ENCODE results near the gene GSDMA.

The GSDMA gene, protein sequence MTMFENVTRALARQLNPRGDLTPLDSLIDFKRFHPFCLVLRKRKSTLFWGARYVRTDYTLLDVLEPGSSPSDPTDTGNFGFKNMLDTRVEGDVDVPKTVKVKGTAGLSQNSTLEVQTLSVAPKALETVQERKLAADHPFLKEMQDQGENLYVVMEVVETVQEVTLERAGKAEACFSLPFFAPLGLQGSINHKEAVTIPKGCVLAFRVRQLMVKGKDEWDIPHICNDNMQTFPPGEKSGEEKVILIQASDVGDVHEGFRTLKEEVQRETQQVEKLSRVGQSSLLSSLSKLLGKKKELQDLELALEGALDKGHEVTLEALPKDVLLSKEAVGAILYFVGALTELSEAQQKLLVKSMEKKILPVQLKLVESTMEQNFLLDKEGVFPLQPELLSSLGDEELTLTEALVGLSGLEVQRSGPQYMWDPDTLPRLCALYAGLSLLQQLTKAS

DNA sequence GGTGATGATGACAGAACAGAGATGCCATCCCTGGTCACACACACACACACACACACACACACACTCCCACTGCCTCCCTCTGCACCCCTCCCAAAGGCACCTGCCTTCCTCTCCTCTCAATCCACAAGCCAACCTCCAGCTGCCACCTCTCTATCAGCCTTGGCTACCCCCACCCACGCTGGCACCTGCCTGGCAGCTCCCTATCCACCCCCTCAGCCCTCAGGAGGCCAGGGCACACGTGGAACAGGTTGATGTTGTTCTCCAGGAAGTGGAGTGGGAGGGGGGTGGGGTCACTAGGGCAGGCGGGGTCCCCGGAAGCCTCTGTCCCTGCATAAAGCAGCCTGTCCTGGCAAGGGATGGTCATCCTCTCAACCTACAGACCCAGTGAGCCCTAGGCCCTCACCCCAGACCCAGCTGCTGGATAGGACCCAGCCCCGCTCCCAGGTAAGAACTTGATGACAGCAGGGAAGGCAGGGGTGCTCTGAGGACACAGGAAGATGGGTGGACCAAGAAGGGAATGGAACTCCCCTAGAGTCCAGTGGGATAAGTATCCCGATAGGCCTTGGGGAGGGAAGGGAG lies at the start of gene GSDMA:
Gene GSDMA, plus strand, starts transcription at position 363 of the 579 bp plus-strand sequence. CDS start 2,684 bp downstream, outside the sequence.
- H3K27ac ChIP-seq, result peak within 1 kb of the TSS in 10 of 21 experiments; percentile 4 to 68 (median 38)
- no peak within 1 kb of the TSS for H3K4me3 ChIP-seq

DNA sequence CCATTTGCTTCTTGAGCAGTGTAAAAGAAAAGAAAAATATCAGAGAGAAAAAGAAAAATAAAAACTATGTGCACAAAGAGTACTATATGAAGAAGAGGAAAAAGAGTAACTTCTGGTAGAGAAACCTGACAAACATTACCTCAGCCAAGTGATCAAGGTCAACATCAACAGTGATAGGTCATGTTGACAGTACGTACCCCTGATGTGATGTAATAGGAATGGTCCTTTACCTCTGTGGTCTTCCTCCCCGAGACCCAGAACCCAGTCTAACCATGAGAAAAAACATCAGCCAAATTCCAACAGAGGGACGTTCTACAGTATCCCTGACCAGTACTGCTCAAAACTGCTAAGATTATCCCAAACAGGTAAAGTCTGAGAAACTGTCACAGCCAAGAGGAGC lies 48.8 kb upstream of the GSDMA start:
- Histone ChIP-seq H3K4me3 (no peak overlapping the region), H3K27ac (no peak overlapping the region)

DNA sequence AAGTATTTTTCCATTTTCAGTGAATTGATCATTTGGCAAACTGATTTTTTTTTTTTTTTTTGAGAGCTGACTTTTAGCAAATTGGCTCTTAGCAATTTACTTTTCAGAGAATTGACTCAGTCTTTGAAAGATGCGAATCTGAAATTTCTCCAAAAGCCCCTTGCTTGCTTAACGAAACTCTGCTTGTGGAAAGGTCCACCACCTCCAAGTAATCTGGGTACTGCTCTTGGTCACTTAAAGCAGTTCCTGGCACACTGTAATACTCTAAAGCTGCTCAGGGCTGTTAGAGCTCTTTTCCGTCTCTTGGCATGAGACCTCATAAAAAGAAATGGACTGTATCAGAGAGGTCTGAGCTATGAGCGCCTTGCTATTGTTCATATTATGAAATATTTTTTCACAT lies 47.2 kb upstream of the GSDMA start:
- H3K4me3 ChIP-seq, result no peak overlapping the region
- no peak overlapping the region for H3K27ac ChIP-seq

DNA sequence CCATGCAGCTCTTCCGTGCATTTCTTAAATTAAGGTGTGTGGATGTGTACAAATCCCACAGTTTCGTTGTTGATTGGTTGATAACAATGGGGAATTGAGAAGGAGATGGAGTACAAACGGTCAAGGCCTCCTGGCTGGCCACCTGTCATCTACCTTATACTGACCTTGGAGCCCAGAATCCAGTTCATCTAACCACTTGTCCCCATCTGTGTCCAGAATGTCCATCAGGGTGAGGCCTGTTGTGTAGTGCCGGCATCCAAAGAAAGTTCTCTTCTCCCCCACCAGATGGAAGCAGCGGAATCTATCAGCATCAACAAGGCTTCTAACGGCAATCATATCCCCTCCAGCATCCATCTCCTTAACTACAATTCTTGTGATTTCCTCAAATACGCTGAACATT lies 45.9 kb upstream of the GSDMA start:
- no peak overlapping the region for H3K27ac ChIP-seq
- no peak overlapping the region for H3K4me3 ChIP-seq

DNA sequence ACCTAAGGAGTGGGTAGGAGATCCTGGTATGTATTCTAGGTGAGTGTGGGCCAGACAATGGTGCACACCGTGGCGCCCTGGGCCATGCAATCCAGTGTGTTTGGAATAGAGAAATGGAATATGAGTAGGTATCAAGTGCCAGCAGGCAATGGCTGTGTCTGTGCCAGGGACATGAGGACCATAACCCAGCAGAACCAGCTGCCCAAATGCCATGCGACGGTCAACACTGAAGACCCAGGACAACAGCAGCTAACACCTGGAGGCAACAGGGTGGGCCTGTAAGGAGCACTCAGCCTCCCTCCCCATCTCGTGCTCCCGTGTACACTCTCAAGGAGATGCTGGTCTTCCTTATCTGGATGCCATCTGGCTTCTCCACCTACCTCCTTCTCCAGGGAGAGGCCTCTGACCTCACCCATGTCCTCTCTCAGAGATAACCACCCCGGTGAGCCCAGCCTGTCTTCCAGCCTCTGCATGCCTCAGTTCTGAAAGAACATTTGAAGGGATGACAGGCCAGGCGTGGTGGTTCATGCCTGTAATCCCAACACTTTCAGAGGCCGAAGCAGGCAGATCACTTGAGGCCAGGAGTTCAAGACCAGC lies 43.6 kb upstream of the GSDMA start:
- H3K27ac ChIP-seq, result no peak overlapping the region

DNA sequence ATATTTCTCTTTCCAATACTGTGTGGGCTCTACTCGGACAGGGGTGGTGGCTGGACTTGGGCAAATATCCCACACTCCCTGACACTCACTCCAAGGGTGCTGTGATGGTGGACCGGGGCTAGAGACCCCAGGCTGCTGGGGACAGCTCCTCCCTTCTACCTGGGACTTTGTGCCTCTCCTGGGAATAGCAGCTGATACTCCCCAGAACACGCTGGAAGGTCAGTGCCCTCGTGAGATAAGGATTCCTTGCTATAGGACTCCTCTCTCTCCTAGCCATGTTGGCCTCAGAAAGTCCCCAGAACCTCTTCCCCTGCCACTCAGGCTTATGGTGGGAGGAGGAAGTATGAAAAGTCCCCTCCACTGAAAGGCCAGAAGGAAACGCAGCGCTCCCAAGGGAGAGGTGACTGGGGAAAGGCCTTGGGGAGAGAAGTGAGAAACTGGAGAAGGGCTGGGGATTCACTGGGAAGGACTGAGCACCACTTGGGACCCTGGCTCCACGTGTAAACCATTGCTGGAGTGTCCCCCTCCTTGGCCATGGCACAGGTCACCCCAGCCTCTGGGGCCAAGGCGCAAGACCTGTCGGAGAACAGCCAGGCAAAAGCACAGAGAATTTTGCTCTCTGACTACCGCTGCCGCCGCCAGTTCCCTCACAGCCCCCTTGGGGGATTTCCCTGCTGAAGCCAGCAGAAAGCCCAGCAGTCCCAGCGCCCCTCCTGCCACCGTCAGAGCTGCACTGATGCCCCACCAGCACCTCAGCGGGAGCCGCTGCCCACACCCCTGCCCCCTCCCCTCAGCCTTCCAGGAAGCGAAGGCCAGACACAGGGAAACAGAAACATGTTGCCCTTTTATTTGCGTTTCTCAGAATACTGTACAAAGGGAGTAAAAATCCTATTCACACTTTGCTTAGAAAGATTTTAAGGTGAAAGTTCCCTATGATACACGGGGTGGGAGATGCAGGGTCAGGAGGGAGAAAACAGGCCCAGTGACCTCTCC lies 42.3 kb upstream of the GSDMA start:
- H3K27ac ChIP-seq, result peak overlapping the region in 6 of 21 experiments; percentile 6 to 33 (median 21)

More for the DNA sequence above, 43.6 kb upstream of the GSDMA start:
- no peak overlapping the region for H3K4me3 ChIP-seq

DNA sequence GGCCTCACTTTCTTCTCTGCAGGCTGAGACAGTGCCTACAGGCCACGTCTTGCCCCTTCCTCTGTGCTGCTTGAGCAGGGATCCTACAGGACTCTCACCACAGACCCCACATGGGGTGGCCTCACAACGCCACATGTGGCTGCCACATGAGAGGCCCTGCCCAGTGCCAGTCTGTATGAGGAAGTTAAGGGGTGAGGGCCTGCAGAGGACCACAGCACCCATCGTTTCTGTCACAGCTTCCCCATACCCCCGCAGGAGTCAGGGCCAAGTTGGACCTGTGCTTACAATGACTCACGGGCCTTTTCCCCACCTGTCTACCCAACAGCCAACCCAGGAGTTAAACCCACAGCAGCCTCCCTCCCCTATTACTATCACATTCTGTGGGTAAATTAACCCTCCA lies 41.5 kb upstream of the GSDMA start:
- H3K4me3 ChIP-seq, result no peak overlapping the region
- H3K27ac ChIP-seq, result peak overlapping the region in 5 of 21 experiments; percentile 6 to 33 (median 18)

More for the DNA sequence above, 42.3 kb upstream of the GSDMA start:
- no peak overlapping the region for H3K4me3 ChIP-seq

DNA sequence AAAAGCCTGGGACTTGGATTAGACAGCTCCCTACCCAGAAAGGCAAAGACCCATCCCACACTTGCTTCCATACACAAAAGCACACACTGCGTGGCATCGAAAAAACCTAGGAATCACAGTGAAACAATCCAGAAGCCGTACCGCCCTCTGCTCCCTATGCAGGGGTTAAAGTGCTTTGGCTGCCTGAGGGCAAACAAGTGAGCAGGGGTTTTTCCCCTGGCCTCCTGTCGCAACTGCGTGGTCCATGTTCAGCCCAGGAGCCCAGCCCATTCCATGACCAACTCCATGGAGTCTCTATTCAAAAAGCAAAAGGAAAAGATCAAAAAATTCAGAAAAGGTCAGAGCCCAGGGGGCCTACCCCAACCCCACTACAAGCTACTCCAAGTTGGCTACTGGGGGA lies 40.8 kb upstream of the GSDMA start:
- Histone ChIP-seq H3K4me3 (no peak overlapping the region), H3K27ac (peak overlapping the region in 1 of 21 experiments; percentile 18)

DNA sequence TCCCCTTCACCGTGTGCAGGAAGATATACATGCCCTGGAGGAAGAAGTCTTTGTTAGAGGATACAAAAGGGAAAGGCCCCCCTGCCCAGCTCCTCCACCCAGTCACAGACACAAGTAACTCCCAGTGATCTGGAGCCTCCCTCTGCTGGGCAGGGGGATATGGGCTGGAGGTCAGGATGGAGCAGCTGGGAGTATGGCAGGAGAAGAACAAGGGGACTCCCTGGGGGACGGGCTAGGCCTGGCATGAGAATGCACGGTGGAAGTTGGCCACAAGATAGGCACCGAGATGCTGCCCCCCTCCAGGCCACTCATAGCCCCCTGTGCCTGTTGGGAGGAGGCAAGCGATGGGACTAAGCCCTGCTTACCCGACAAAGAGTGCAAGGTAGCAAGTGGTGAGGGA lies 39.6 kb upstream of the GSDMA start:
- no peak overlapping the region for H3K4me3 ChIP-seq
- H3K27ac ChIP-seq, result no peak overlapping the region

DNA sequence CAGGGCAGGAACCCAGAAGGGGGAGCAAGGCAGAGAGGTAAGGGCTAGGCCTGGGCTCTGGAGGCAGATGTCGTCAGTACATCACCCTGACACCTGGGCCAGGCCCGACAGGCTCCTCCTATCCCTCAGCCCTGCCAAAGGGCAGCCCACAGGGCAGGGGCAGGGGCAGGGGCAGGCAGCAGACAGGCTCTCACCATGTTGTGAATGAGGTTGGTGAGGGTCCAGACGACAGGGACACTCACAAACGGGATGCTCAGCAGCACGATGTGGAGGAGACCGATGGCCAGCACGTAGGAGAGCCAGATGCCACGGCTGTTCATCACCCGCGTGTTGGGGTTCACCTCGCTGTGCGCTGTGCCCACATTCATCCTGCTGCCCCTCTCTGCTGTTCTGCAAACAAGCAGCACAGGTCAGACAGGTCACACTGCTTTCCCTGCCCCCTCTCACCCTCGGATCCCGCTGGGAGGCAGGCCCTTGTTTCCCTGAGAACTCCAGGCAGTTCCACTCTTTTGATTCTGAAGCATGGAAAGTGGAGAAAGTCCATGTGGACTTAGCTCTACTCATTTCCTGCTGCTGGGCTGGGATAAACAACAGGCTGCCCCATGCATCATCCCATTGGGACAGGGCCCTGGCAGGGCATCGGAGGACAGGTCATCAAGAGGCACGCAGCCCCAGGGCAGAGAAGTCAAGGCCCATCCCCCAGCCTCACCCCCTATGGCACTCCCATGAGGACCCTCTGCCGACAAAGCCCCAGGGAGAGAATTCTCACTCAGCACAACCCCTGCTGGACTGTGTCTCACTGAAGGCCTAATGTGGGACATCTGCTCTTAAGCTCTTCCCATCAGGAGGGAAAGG lies 38.7 kb upstream of the GSDMA start:
- Histone ChIP-seq H3K27ac (peak overlapping the region in 2 of 21 experiments; percentile 14 to 31), H3K4me3 (no peak overlapping the region)

DNA sequence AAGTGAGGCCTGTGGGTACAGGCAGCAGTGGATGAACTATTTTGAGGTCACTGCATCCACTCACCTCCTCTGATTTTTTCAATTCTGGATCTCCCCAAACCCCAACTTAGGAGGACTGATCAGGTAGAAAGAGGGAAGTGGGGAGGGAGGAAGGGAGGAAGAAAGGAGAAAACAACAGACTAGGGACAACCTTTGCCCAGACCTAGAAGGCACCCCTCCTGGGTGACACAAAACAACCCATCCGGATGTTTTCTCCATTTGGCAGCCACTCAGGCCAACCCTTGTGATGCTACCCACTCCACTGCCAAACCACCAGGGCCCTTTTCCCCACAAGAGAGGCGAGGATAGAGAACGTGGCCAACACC lies 38.1 kb upstream of the GSDMA start:
- peak overlapping the region in 3 of 21 experiments; percentile 14 to 89 (median 22) for H3K27ac ChIP-seq
- H3K4me3 ChIP-seq, result no peak overlapping the region

DNA sequence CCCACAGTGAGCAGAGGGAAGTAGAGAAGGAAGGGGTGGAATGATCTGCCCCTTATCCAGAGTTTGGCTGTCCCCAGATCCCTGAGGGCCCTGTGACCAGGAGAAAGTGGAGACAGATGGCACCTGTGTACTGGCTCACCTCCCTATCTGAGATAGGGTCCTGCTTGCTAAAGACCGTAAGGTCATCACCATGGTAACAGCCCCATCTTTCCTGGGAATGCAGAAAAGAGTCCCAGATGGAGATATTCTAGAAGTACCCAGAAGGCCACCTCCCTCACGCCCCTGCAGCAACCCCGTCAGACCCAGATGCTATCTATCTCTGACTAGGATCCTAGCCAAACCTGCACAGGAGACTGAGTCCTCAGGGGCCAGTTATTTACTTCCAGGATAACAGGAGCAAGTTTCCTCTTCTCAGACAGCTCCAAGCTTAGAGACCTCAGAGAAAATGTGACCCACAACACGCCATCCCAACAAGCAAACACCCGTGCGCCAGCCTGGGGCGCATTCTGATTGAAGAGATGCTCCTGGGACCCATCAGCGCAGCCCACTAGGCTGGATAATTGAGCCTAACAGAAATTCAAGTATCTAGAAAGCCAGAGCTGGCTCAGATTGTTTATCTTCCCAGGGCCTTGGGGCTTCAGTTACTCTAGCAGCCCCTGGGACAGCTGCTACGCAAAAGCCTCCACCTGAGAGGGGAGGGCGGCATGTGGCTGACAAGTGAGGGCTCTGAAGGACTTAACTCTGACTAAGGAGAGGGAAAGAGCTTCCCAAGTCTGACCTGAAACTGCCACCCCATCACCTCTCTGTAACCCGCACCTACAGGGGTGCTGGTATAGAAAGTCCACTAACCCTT lies 37.3 kb upstream of the GSDMA start:
- peak overlapping the region in 4 of 7 experiments; percentile 65 to 94 (median 88) for H3K4me3 ChIP-seq
- H3K27ac ChIP-seq, result peak overlapping the region in 14 of 21 experiments; percentile 2 to 96 (median 84)

DNA sequence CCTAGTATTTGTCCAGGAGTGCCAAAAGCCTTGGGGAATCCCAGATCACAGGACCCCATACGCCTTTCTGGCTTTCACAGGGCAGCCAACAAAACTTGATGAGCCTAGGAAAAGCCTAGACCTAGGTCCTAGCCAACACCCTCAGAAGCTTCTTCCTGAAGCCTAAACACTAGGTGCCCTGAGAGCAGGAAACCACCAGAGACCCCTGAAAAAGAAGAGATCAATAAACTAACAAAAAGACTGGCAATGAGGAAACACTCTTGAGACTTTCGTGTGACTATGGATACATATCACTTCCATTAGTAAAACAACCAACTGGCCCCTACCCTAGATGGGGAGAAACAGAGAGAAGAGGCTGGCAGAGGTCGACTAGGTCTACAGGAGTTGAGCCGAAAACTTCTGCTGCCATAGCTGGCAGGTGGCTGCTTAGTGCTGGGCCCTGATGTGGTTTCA lies 36.6 kb upstream of the GSDMA start:
- peak overlapping the region; percentile 65 to 97 (median 93) for H3K4me3 ChIP-seq
- peak overlapping the region in 20 of 21 experiments; percentile 2 to 96 (median 86) for H3K27ac ChIP-seq

DNA sequence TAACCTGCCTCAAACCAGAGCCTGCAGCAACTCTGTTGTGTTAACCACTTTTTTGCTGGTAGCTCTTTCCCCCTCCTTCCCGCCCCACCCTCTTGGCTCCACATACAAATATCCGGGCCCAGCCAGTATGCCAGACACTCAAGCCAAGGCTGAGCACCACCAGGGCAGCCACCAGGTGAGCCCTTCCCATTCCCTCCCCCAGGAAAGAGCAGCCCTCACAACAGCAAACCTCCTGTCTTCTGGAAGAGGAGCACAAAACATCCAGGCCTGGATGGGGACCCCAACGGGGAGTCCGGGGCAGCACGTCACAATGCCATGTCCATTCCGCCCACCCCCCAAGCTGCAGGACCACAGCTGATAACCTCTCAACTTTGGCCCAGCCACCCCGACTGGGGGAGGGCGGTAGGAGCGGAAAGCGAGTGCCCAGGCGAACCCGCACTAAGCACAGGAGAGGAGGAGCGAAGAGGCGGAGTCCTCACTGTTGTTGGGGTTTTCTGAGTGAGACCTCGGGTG lies 36.2 kb upstream of the GSDMA start:
- H3K27ac ChIP-seq, result peak overlapping the region; percentile 65 to 96 (median 88)
- H3K4me3 ChIP-seq, result peak overlapping the region; percentile 65 to 97 (median 93)

DNA sequence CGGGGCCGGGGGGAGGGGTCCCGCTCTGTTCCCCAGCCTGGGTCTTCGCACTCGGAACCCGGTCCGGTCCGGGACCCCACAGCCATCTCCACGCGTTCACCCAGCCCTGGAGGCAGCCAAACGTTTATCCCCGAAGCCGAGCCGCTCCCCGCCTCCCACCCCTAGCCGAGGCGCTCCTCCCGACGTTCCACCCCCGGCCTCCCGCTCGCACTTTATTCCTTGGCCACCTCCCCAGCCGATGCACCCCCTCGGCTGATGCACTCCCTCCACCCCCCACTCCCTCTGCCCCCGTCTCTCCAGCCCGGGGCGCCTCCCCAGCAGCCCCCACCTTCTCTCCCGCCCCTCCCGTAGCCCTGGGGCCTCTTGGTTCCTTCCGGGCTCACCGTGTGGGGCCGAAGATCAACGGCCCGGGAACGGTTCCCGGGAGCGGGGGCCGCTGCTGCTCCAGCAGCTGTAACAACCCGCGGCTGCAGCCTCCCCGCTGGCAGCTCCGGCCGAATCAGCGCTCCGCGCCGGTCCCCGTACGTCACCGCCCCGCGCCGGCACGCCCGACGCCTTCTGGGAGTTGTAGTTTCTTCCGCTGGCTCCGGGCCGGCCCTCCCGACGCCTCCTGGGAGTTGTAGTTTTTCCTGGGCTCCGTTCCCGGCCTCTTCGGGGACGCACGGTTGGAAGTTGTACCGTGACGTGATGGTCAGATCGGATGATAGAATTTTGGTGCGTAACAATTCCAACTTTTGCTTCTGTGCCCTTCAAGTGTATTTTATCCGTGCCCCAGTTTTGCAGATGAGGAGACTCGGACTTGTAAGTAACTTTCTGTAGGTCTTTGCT lies 35.5 kb upstream of the GSDMA start, which contains the start of the genes LRRC3C and ORMDL3:
Gene LRRC3C, plus strand, starts transcription at position 632 of the 828 bp plus-strand sequence. CDS start 13,792 bp downstream, outside the sequence.
Gene ORMDL3, minus strand, starts transcription at position 501 of the 828 bp plus-strand sequence. CDS start 3,398 bp downstream, outside the sequence.
- Histone ChIP-seq H3K27ac (peak within 1 kb of the TSS; percentile 72 to 96 (median 88)), H3K4me3 (peak within 1 kb of the TSS; percentile 65 to 97 (median 93))

Measured in skin epidermis (tissue), 12 donors.